Peyer's patch (tissue), 4 donors: Measurements from ENCODE around the gene GPR61. TPM values are rescaled to one million over a fixed set of nuclear protein-coding genes. Genes with fewer than 3 reads are reported as not detected.

ENCODE experiments used
- DNase-seq, 3 donors: peaks; one replicate each; pipeline ENCODE4 v3.0.0-alpha.2; 2017 to 2019
- H3K27ac ChIP-seq, 4 donors: fragments of 200-600 bp; sonication (generic); one replicate each; pipeline ENCODE4 v1.5.1; 2016 to 2019
- H3K27me3 ChIP-seq, 2 donors: fragments of 200-600 bp; sonication (generic); one replicate each; pipeline ENCODE4 v1.5.1; 2019
- H3K36me3 ChIP-seq, 3 donors: fragments of 200-600 bp; sonication (generic); one replicate each; pipeline ENCODE4 v1.5.1; 2016 to 2019
- H3K4me1 ChIP-seq, 4 donors: fragments of 200-600 bp; sonication (generic); one replicate each; pipeline ENCODE4 v1.5.1; 2016 to 2019
- H3K4me3 ChIP-seq, 4 donors: fragments of 200-600 bp; sonication (generic); 1 replicate in 3 of 4; 2 replicates in 1 of 4; pipeline ENCODE4 v1.5.1; 2016 to 2019; ENCODE audit warnings: mild to moderate bottlenecking in 1 of 4
- H3K9me3 ChIP-seq, 4 donors: fragments of 200-600 bp; sonication (generic); one replicate each; pipeline ENCODE4 v1.5.1; 2016 to 2019; ENCODE audit warnings: mild to moderate bottlenecking in 1 of 4
- CTCF ChIP-seq, 6 experiments: fragments of 450-650 bp in 4 of 6; fragments of 200-600 bp in 2 of 6; sonication (generic) in 1 of 6; IDR thresholded peaks; one replicate each; pipeline ENCODE4 v1.5.1; 2017 to 2019; ENCODE audit warnings: antibody characterized with exemption in 6 of 6, mild to moderate bottlenecking in 3 of 6, moderate library complexity in 1 of 6
- POLR2A ChIP-seq, 2 donors: fragments of 450-650 bp; IDR thresholded peaks; one replicate each; pipeline ENCODE4 v1.5.1; 2017; ENCODE audit warnings: antibody characterized with exemption in 2 of 2, mild to moderate bottlenecking in 2 of 2, moderate library complexity in 2 of 2
- total RNA-seq, 4 donors: library from RNA; depleted of rRNA; stranded (reverse); fragments of >200 nt; gene quantifications; one replicate each; pipeline ENCODE4 v1.1.0, GENCODE V29; 2016

The GPR61 gene
- total RNA-seq, 4 donors from 2014 or later = 0.40 TPM; not detected in 3

- peaks cover 0 to 22% (median 4%) of the 10 kb centered on the region in 4 donors for H3K4me1 ChIP-seq
- no peak overlapping the region for H3K4me3 ChIP-seq
- TF ChIP-seq CTCF (IDR thresholded peaks at IDR 0.05) = no peak
- no peak for TF ChIP-seq POLR2A (IDR thresholded peaks at IDR 0.05)
- no peak for DNase-seq
- H3K9me3 ChIP-seq = no peaks in the 10 kb centered on the region
- no peaks in the 10 kb centered on the region for H3K27me3 ChIP-seq
- no peaks in the 10 kb centered on the region for H3K36me3 ChIP-seq
- H3K27ac ChIP-seq = no peak overlapping the region
Observed at GRCh38 chr1:109513110-109513710, 26.5 kb upstream of the GPR61 start.

- H3K36me3 ChIP-seq = no peaks in the 10 kb centered on the region
- H3K4me3 ChIP-seq = no peak overlapping the region
- no peak for DNase-seq
- H3K27ac ChIP-seq = no peak overlapping the region
- TF ChIP-seq CTCF (IDR thresholded peaks at IDR 0.05) (no peak), POLR2A (IDR thresholded peaks at IDR 0.05) (no peak)
- no peaks in the 10 kb centered on the region for H3K27me3 ChIP-seq
- H3K9me3 ChIP-seq = no peaks in the 10 kb centered on the region
- peaks cover 0 to 14% (median 4%) of the 10 kb centered on the region in 4 donors for H3K4me1 ChIP-seq
Observed at GRCh38 chr1:109514846-109515245, 24.8 kb upstream of the GPR61 start.

GRCh38 chr1:109516872-109517271 lies 22.8 kb upstream of the GPR61 start:
- DNase-seq = peak in 2 of 3 donors; percentile 73 to 84

GRCh38 chr1:109517337-109517736 lies 22.3 kb upstream of the GPR61 start:
- no peak for DNase-seq
- Histone ChIP-seq H3K4me1 (peaks cover 0 to 7% (median 2%) of the 10 kb centered on the region in 4 donors), H3K27ac (peak overlapping the region in 2 of 4 donors; percentile 13 to 38), H3K4me3 (no peak overlapping the region), H3K36me3 (no peaks in the 10 kb centered on the region), H3K27me3 (no peaks in the 10 kb centered on the region), H3K9me3 (no peaks in the 10 kb centered on the region)
- TF ChIP-seq CTCF (IDR thresholded peaks at IDR 0.05) = no peak
- TF ChIP-seq POLR2A (IDR thresholded peaks at IDR 0.05) = no peak

More at GRCh38 chr1:109516872-109517271, 22.8 kb upstream of the GPR61 start:
- peaks cover 0 to 7% (median 2%) of the 10 kb centered on the region in 4 donors for H3K4me1 ChIP-seq
- TF ChIP-seq POLR2A (IDR thresholded peaks at IDR 0.05) = peak in 1 of 2 donors; percentile 25
- TF ChIP-seq CTCF (IDR thresholded peaks at IDR 0.05) = peak in 1 of 6 experiments; percentile 22
- no peaks in the 10 kb centered on the region for H3K9me3 ChIP-seq
- no peaks in the 10 kb centered on the region for H3K27me3 ChIP-seq
- no peaks in the 10 kb centered on the region for H3K36me3 ChIP-seq
- H3K27ac ChIP-seq = peak overlapping the region in 3 of 4 donors; percentile 36 to 82 (median 79)
- H3K4me3 ChIP-seq = no peak overlapping the region

GRCh38 chr1:109521002-109521951 lies 18.4 kb upstream of the GPR61 start:
- Histone ChIP-seq H3K27me3 (no peaks in the 10 kb centered on the region), H3K4me1 (peaks cover 0 to 5% (median 2%) of the 10 kb centered on the region in 4 donors), H3K4me3 (no peak overlapping the region), H3K9me3 (no peaks in the 10 kb centered on the region), H3K36me3 (no peaks in the 10 kb centered on the region), H3K27ac (no peak overlapping the region)
- no peak for DNase-seq
- no peak for TF ChIP-seq POLR2A (IDR thresholded peaks at IDR 0.05)
- no peak for TF ChIP-seq CTCF (IDR thresholded peaks at IDR 0.05)
